ENCODE data around the gene WFS1. TPM values are rescaled to one million over a fixed set of nuclear protein-coding genes. Genes with fewer than 3 reads are reported as not detected.

WFS1 gene
- total and polyA plus RNA-seq, 2 donors (not counting 3 experiments of a cell fraction or from before 2014, with no cell fraction given): 48.2 to 70.0 TPM

GRCh38 chr4:6307891-6308290 is 38.2 kb downstream of the WFS1 start:
- no peak overlapping the region for H3K4me2 ChIP-seq (ENCODE audit: insufficient read depth, low read length)
- FAIRE-seq (no peak), DNase-seq (ENCODE audit: low read depth, low spot score) (no peak)
- H3K36me3 ChIP-seq (ENCODE audit: control insufficient read depth in 2 of 2, extremely low read depth in 1 of 2, insufficient read depth in 2 of 2, low read length in 2 of 2): peaks cover 0 to 14% of the 10 kb centered on the region in 2 experiments
- H3K9ac ChIP-seq (replicated peaks; ENCODE audit: extremely low read depth, insufficient read depth, low read length): no peak overlapping the region
- H3K27ac ChIP-seq (ENCODE audit: insufficient read depth, low read depth, low read length): no peak overlapping the region
- H4K20me1 ChIP-seq (replicated peaks; ENCODE audit: control insufficient read depth, extremely low read depth, insufficient read depth, low read length): no peaks in the 10 kb centered on the region
- H3K4me1 ChIP-seq (ENCODE audit: control insufficient read depth, extremely low read depth, insufficient read depth, low read length): no peaks in the 10 kb centered on the region
- no peaks in the 10 kb centered on the region for H3K79me2 ChIP-seq (ENCODE audit: control insufficient read depth, insufficient read depth, low read length)
- intact Hi-C loops (cut with micrococcal nuclease): loop anchor here (2.0 kb wide), 1 partner anchor 19 kb away; no protein-coding TSS in a partner anchor
- CTCF ChIA-PET: interaction anchor here (0.8 to 1.8 kb wide), 4 partner anchors 19 to 57 kb away, joined by 5 to 10 read pairs (median 6); no protein-coding TSS in a partner anchor
- H3K4me3 ChIP-seq (replicated peaks in 1 of 3; ENCODE audit: insufficient read depth in 1 of 3, low read depth in 1 of 3, low read length in 3 of 3): no peak overlapping the region
- H2AFZ ChIP-seq (ENCODE audit: low read depth, low read length): no peak overlapping the region
- H3K9me3 ChIP-seq (replicated peaks; ENCODE audit: control insufficient read depth, insufficient read depth, low read length): no peaks in the 10 kb centered on the region
- TF ChIP-seq CTCF (IDR thresholded peaks at IDR 0.05; ENCODE audit: extremely low read depth in 1 of 2, insufficient read depth in 1 of 2, low read depth in 1 of 2, low read length in 2 of 2): no peak
- no peak for TF ChIP-seq POLR2A (IDR thresholded peaks at IDR 0.05; ENCODE audit: low read depth, low read length)
- TF ChIP-seq JUN (IDR thresholded peaks at IDR 0.05; ENCODE audit: borderline replicate concordance, insufficient read depth, insufficient read length, low read depth): no peak
- TF ChIP-seq, protein P1, sequence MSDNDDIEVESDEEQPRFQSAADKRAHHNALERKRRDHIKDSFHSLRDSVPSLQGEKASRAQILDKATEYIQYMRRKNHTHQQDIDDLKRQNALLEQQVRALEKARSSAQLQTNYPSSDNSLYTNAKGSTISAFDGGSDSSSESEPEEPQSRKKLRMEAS (IDR thresholded peaks at IDR 0.05; ENCODE audit: insufficient read depth, insufficient read length): no peak
- TF ChIP-seq MYC (IDR thresholded peaks at IDR 0.05; ENCODE audit: low read depth, low read length): no peak
- no peak for TF ChIP-seq FOS (IDR thresholded peaks at IDR 0.05; ENCODE audit: borderline replicate concordance, insufficient read depth, low read length)
- no peak for TF ChIP-seq GATA2 (IDR thresholded peaks at IDR 0.05; ENCODE audit: insufficient read depth, insufficient read length, low read depth, low read length)
- TF ChIP-seq POLR2AphosphoS5 (IDR thresholded peaks at IDR 0.05; ENCODE audit: insufficient read depth, low read depth, low read length): no peak
- TF ChIP-seq EZH2 (IDR thresholded peaks at IDR 0.05; ENCODE audit: borderline replicate concordance, low read depth, low read length, severe bottlenecking): no peak
- peaks cover 16 to 25% of the 10 kb centered on the region in 2 experiments for H3K27me3 ChIP-seq (ENCODE audit: control insufficient read depth in 2 of 2, insufficient read depth in 2 of 2, low read length in 2 of 2)
- H3K9me1 ChIP-seq (replicated peaks; ENCODE audit: control insufficient read depth, extremely low read depth, insufficient read depth, low read length): no peaks in the 10 kb centered on the region
- dilution Hi-C loops (cut with MboI; ENCODE audit: extremely low pct_ligation_motif_present, low sequenced_read_pairs): no loop called here
- no TSS peak for BruUV-seq (replicated peaks)
- POLR2A ChIA-PET: no interaction called here
